WTC11 (cell line): Measurements from ENCODE around the gene COLQ. TPM values are rescaled to one million over a fixed set of nuclear protein-coding genes. Genes with fewer than 3 reads are reported as not detected.

Source experiments
- ATAC-seq: fragments of 200-7000 bp; cut with Tn5 transposase; 2 replicates; pipeline ENCODE4 v1.10.0; 2021; ENCODE audit warnings: mild to moderate bottlenecking, moderate library complexity
- CTCF ChIA-PET: fragments of 300-600 bp; sonication (Branson Sonifier 250); formaldehyde crosslinking; loops from one replicate; lab custom pipeline; 2021; ENCODE audit warnings: antibody characterized with exemption; lab: Charles Lee
- POLR2A ChIA-PET: fragments of 350-600 bp; sonication (Branson Sonifier 250); formaldehyde crosslinking; loops from one replicate; lab custom pipeline; 2021; ENCODE audit warnings: antibody characterized with exemption; lab: Charles Lee
- DNase-seq: peaks from one replicate; pipeline ENCODE4 v3.0.0; 2021; ENCODE audit warnings: low spot score
- H3K27ac Mint-ChIP-seq: 2 replicates; pipeline ENCODE4 v1.8.0; 2021; ENCODE audit warnings: mixed read lengths
- H3K27me3 Mint-ChIP-seq: 2 replicates; pipeline ENCODE4 v1.8.0; 2021; ENCODE audit warnings: low read depth, mild to moderate bottlenecking, moderate library complexity, mixed read lengths
- H3K36me3 Mint-ChIP-seq: 2 replicates; pipeline ENCODE4 v1.8.0; 2021; ENCODE audit warnings: mixed read lengths
- H3K4me1 Mint-ChIP-seq: 2 replicates; pipeline ENCODE4 v1.8.0; 2022; ENCODE audit warnings: mixed read lengths
- H3K4me3 Mint-ChIP-seq: 2 replicates; pipeline ENCODE4 v1.8.0; 2021; ENCODE audit warnings: mild to moderate bottlenecking, moderate library complexity, mixed read lengths
- H3K9me3 Mint-ChIP-seq: 2 replicates; pipeline ENCODE4 v1.8.0; 2021; ENCODE audit warnings: mixed read lengths
- AFF4 ChIP-seq: sonication (generic); formaldehyde crosslinking; IDR thresholded peaks from 2 replicates; pipeline ENCODE4 v1.8.1; 2023; ENCODE audit warnings: mild to moderate bottlenecking, missing genetic modification reagents, borderline replicate concordance
- ATF3 ChIP-seq: sonication (generic); formaldehyde crosslinking; conservative IDR thresholded peaks from 2 replicates; pipeline ENCODE4 v1.8.1; 2022; ENCODE audit warnings: mild to moderate bottlenecking, missing genetic modification reagents
- CREM ChIP-seq: sonication (generic); formaldehyde crosslinking; IDR thresholded peaks from 2 replicates; pipeline ENCODE4 v1.8.1; 2022; ENCODE audit warnings: mild to moderate bottlenecking, missing genetic modification reagents, moderate library complexity
- CTCF ChIP-seq: fragments of 200-600 bp; IDR thresholded peaks from 2 replicates; pipeline ENCODE4 v1.8.0; 2022; ENCODE audit warnings: antibody characterized with exemption
- E2F5 ChIP-seq: sonication (generic); formaldehyde crosslinking; IDR thresholded peaks from 2 replicates; pipeline ENCODE4 v1.8.1; 2022; ENCODE audit warnings: mild to moderate bottlenecking, moderate library complexity, missing genetic modification reagents
- ESRRA ChIP-seq: sonication (generic); formaldehyde crosslinking; IDR thresholded peaks from 2 replicates; pipeline ENCODE4 v1.8.1; 2022; ENCODE audit warnings: mild to moderate bottlenecking, missing genetic modification reagents, borderline replicate concordance
- FOXK1 ChIP-seq: sonication (generic); formaldehyde crosslinking; IDR thresholded peaks from 2 replicates; pipeline ENCODE4 v1.8.0; 2022; ENCODE audit warnings: mild to moderate bottlenecking, moderate library complexity, missing genetic modification reagents
- GRHL2 ChIP-seq: fragments of 250-450 bp; sonication (Bioruptor Pico); IDR thresholded peaks from 2 replicates; pipeline ENCODE4 v1.8.0; 2022; ENCODE audit warnings: mild to moderate bottlenecking, moderate library complexity; ENCODE audit not compliant: insufficient replicate concordance, severe bottlenecking
- MYBL2 ChIP-seq: sonication (generic); formaldehyde crosslinking; IDR thresholded peaks from 2 replicates; pipeline ENCODE4 v1.8.1; 2023; ENCODE audit warnings: mild to moderate bottlenecking, moderate library complexity, missing genetic modification reagents
- PRDM15 ChIP-seq: sonication (generic); formaldehyde crosslinking; IDR thresholded peaks from 2 replicates; pipeline ENCODE4 v1.8.0; 2022; ENCODE audit warnings: missing genetic modification reagents
- RORB ChIP-seq: fragments of 250-450 bp; sonication (Bioruptor Pico); IDR thresholded peaks from 2 replicates; pipeline ENCODE4 v1.9.0; 2021; ENCODE audit warnings: mild to moderate bottlenecking
- SMAD4 ChIP-seq: sonication (generic); formaldehyde crosslinking; IDR thresholded peaks from 2 replicates; pipeline ENCODE4 v1.8.0; 2022; ENCODE audit warnings: mild to moderate bottlenecking, missing genetic modification reagents
- ZNF138 ChIP-seq: sonication (generic); formaldehyde crosslinking; conservative IDR thresholded peaks from 2 replicates; pipeline ENCODE4 v1.8.1; 2022; ENCODE audit warnings: mild to moderate bottlenecking, moderate library complexity, missing genetic modification reagents
- ZNF281 ChIP-seq: sonication (generic); formaldehyde crosslinking; IDR thresholded peaks from 2 replicates; pipeline ENCODE4 v1.8.0; 2023; ENCODE audit warnings: mild to moderate bottlenecking, missing genetic modification reagents
- ZNF423 ChIP-seq: fragments of 250-450 bp; sonication (Bioruptor Pico); IDR thresholded peaks from 2 replicates; pipeline ENCODE4 v2.1.2; 2022; ENCODE audit warnings: mild to moderate bottlenecking, moderate library complexity
- total RNA-seq: library from RNA; stranded (reverse); gene quantifications from 3 replicates; pipeline ENCODE4 v1.2.3, GENCODE V29; 2021

Gene COLQ
- total RNA-seq, 1 experiment from 2014 or later = 2.2 TPM

- ChIA-PET POLR2A (no interaction called here), CTCF (no interaction called here)
- Mint-ChIP-seq H3K36me3 (no peaks in the 10 kb centered on the region), H3K9me3 (peaks cover 6% of the 10 kb centered on the region; the same call in 1 of the 2 replicates), H3K27me3 (peaks cover 18% of the 10 kb centered on the region), H3K4me1 (peaks cover 3% of the 10 kb centered on the region; the same call in 1 of the 2 replicates), H3K27ac (no peak overlapping the region), H3K4me3 (no peak overlapping the region)
- DNase-seq = no peak
- TF ChIP-seq ZNF423 = no peak
- TF ChIP-seq AFF4 (CRISPR knock-in tag) = no peak
- no peak for TF ChIP-seq ZNF138 (CRISPR knock-in tag)
- TF ChIP-seq SMAD4 (CRISPR knock-in tag) = no peak
- TF ChIP-seq PRDM15 (CRISPR knock-in tag) = no peak
- TF ChIP-seq ESRRA (CRISPR knock-in tag) = no peak
- no peak for TF ChIP-seq MYBL2 (CRISPR knock-in tag)
- TF ChIP-seq CTCF = no peak
- TF ChIP-seq E2F5 (CRISPR knock-in tag) = no peak
- TF ChIP-seq ZNF281 (CRISPR knock-in tag) = no peak
- TF ChIP-seq RORB (CRISPR knock-in tag) = no peak
- no peak for TF ChIP-seq ATF3 (CRISPR knock-in tag)
- no peak for TF ChIP-seq FOXK1 (CRISPR knock-in tag)
- TF ChIP-seq GRHL2 = no peak
- no peak for TF ChIP-seq CREM (CRISPR knock-in tag)
- ATAC-seq = no peak
Observed at GRCh38 chr3:15488002-15488401, 33.5 kb downstream of the COLQ start.
